Measurements from ENCODE around the gene LRFN3.
"Not testable (repeated sequence)": the region's sequence is repeated elsewhere in the genome, so short reads cannot be mapped to it uniquely, and the experiment has no call there.

Gene LRFN3

GRCh38 chr19:35935911-35936737 lies at the start of gene LRFN3:
TSS of gene LRFN3 (plus strand) at chr19:35936374. CDS start at chr19:35939426, 3,052 bp downstream.
- peak; percentile 83 for DNase-seq (ENCODE audit: low spot score)

GRCh38 chr19:35887197-35887596 lies 49.0 kb upstream of the LRFN3 start:
- DNase-seq (ENCODE audit: low spot score), result no peak

GRCh38 chr19:35888398-35888797 lies 47.8 kb upstream of the LRFN3 start:
- no peak for DNase-seq (ENCODE audit: low spot score)

- no peak for DNase-seq (ENCODE audit: low spot score)
These were observed 46.6 kb upstream of the LRFN3 start for GRCh38 chr19:35889370-35890112.

GRCh38 chr19:35890113-35890650 lies 46.0 kb upstream of the LRFN3 start:
- DNase-seq (ENCODE audit: low spot score), result no peak

- not testable (repeated sequence) for DNase-seq (ENCODE audit: low spot score)
These were observed 44.4 kb upstream of the LRFN3 start for GRCh38 chr19:35891819-35892218.

GRCh38 chr19:35894342-35894741 lies 41.8 kb upstream of the LRFN3 start:
- no peak for DNase-seq (ENCODE audit: low spot score)

GRCh38 chr19:35895911-35896642 lies 40.1 kb upstream of the LRFN3 start:
- DNase-seq (ENCODE audit: low spot score), result no peak

- DNase-seq (ENCODE audit: low spot score), result no peak
These were observed 39.5 kb upstream of the LRFN3 start for GRCh38 chr19:35896643-35897040.

GRCh38 chr19:35897706-35898451 lies 38.3 kb upstream of the LRFN3 start:
- DNase-seq (ENCODE audit: low spot score), result no peak

- DNase-seq (ENCODE audit: low spot score), result no peak
These were observed 37.7 kb upstream of the LRFN3 start for GRCh38 chr19:35898499-35898809.

- peak; percentile 88 for DNase-seq (ENCODE audit: low spot score)
These were observed 36.5 kb upstream of the LRFN3 start for GRCh38 chr19:35899547-35900214.

- peak; percentile 77 for DNase-seq (ENCODE audit: low spot score)
These were observed 35.0 kb upstream of the LRFN3 start for GRCh38 chr19:35901055-35901644.

- DNase-seq (ENCODE audit: low spot score), result peak; percentile 79
These were observed 34.1 kb upstream of the LRFN3 start, which contains the start of gene HCST for GRCh38 chr19:35901854-35902661. TSS of gene HCST (plus strand) at chr19:35902529. CDS start at chr19:35902594, 65 bp downstream.

GRCh38 chr19:35902870-35903475 lies 33.2 kb upstream of the LRFN3 start:
- DNase-seq (ENCODE audit: low spot score), result no peak

GRCh38 chr19:35903550-35904179 lies 32.5 kb upstream of the LRFN3 start:
- peak; percentile 73 for DNase-seq (ENCODE audit: low spot score)

GRCh38 chr19:35904311-35905068 lies 31.7 kb upstream of the LRFN3 start:
- no peak for DNase-seq (ENCODE audit: low spot score)

- no peak for DNase-seq (ENCODE audit: low spot score)
These were observed 30.9 kb upstream of the LRFN3 start for GRCh38 chr19:35905178-35905727.

All from AG08395 (cell line).